Liver (tissue), 9 donors: ENCODE data around the gene HELZ2. TPM values are rescaled to one million over a fixed set of nuclear protein-coding genes. Genes with fewer than 3 reads are reported as not detected.

Source experiments
- DNase-seq: peaks from one replicate; pipeline ENCODE4 v3.0.0-alpha.2; 2017; ENCODE audit warnings: low spot score
- H3K27ac ChIP-seq, 2 donors: one replicate each; pipeline ENCODE4 v1.7.0; 2013; ENCODE audit warnings: inconsistent platforms in 2 of 2, low read length in 2 of 2, control low read depth in 1 of 2, low read depth in 1 of 2, mild to moderate bottlenecking in 1 of 2
- H3K27me3 ChIP-seq, 4 donors: one replicate each; pipeline versions ENCODE4 v1.6.1 to v1.7.0; 2013; ENCODE audit warnings: low read length in 3 of 4, inconsistent platforms in 1 of 4, mild to moderate bottlenecking in 1 of 4, moderate library complexity in 1 of 4; ENCODE audit not compliant: control insufficient read depth in 4 of 4, insufficient read depth in 4 of 4
- H3K36me3 ChIP-seq, 4 donors: one replicate each; pipeline versions ENCODE4 v1.6.1 to v1.7.0; 2013; ENCODE audit warnings: low read length in 3 of 4, mild to moderate bottlenecking in 3 of 4, low read depth in 1 of 4, moderate library complexity in 1 of 4; ENCODE audit not compliant: control insufficient read depth in 4 of 4, insufficient read depth in 3 of 4
- H3K4me1 ChIP-seq, 4 donors: one replicate each; pipeline versions ENCODE4 v1.6.1 to v1.7.0; 2013; ENCODE audit warnings: low read length in 3 of 4, mild to moderate bottlenecking in 3 of 4, moderate library complexity in 1 of 4; ENCODE audit not compliant: control insufficient read depth in 4 of 4, insufficient read depth in 4 of 4
- H3K4me3 ChIP-seq, 3 donors: one replicate each; pipeline versions ENCODE4 v1.6.1 to v1.7.0; 2013; ENCODE audit warnings: low read length in 3 of 3, control low read depth in 1 of 3, low read depth in 1 of 3, mild to moderate bottlenecking in 1 of 3
- H3K9ac ChIP-seq, 2 donors: one replicate each; pipeline ENCODE4 v1.7.0; 2013; ENCODE audit warnings: low read length in 2 of 2, mild to moderate bottlenecking in 2 of 2, moderate library complexity in 2 of 2, control low read depth in 1 of 2, low read depth in 1 of 2
- H3K9me3 ChIP-seq, 4 donors: one replicate each; pipeline versions ENCODE4 v1.6.1 to v1.7.0; 2013; ENCODE audit warnings: low read length in 3 of 4; ENCODE audit not compliant: control insufficient read depth in 4 of 4
- EGR1 ChIP-seq, 2 donors: IDR thresholded peaks; 2 replicates each; pipeline ENCODE4 v1.6.1; 2016 to 2018; ENCODE audit warnings: antibody characterized with exemption in 2 of 2, low read depth in 2 of 2
- FOXA1 ChIP-seq: IDR thresholded peaks from 2 replicates; pipeline ENCODE4 v1.6.1; 2016; ENCODE audit warnings: antibody characterized with exemption
- FOXA2 ChIP-seq: IDR thresholded peaks from 2 replicates; pipeline ENCODE4 v1.6.1; 2016; ENCODE audit warnings: antibody characterized with exemption
- GABPA ChIP-seq, 2 donors: IDR thresholded peaks in 1 of 2; conservative IDR thresholded peaks in 1 of 2; 2 replicates each; pipeline ENCODE4 v1.6.1; 2016; ENCODE audit warnings: antibody characterized with exemption in 2 of 2, mild to moderate bottlenecking in 1 of 2, moderate library complexity in 1 of 2
- HNF4A ChIP-seq, 2 donors: conservative IDR thresholded peaks; 2 replicates each; pipeline ENCODE4 v1.6.1; 2016; ENCODE audit warnings: antibody characterized with exemption in 2 of 2, mild to moderate bottlenecking in 2 of 2
- HNF4G ChIP-seq: IDR thresholded peaks from 2 replicates; pipeline ENCODE4 v1.6.1; 2016; ENCODE audit warnings: antibody characterized with exemption
- JUND ChIP-seq, 2 donors: IDR thresholded peaks; 2 replicates each; pipeline ENCODE4 v1.6.1; 2016; ENCODE audit warnings: antibody characterized with exemption in 2 of 2
- NR2F2 ChIP-seq: IDR thresholded peaks from 2 replicates; pipeline ENCODE4 v1.6.1; 2016; ENCODE audit warnings: antibody characterized with exemption
- RAD21 ChIP-seq, 2 donors: IDR thresholded peaks; 2 replicates each; pipeline ENCODE4 v1.6.1; 2016; ENCODE audit warnings: antibody characterized with exemption in 2 of 2, mild to moderate bottlenecking in 2 of 2
- RXRA ChIP-seq, 2 donors: IDR thresholded peaks; 2 replicates each; pipeline ENCODE4 v1.6.1; 2017 to 2018; ENCODE audit warnings: antibody characterized with exemption in 2 of 2, mild to moderate bottlenecking in 1 of 2
- SP1 ChIP-seq: IDR thresholded peaks from 2 replicates; pipeline ENCODE4 v1.6.1; 2018; ENCODE audit warnings: antibody characterized with exemption, mild to moderate bottlenecking
- TAF1 ChIP-seq: conservative IDR thresholded peaks from 2 replicates; pipeline ENCODE4 v1.6.1; 2016; ENCODE audit warnings: antibody characterized with exemption, mild to moderate bottlenecking
- YY1 ChIP-seq: IDR thresholded peaks from 2 replicates; pipeline ENCODE4 v1.6.1; 2016; ENCODE audit warnings: antibody characterized with exemption, mild to moderate bottlenecking
- WGBS: extraction: QIAGEN DNeasy Blood & Tissue Kit; methylation state at CpG from one replicate; pipeline ENCODE4 v1.1.7; 2013; 5-methylcytosine and 5-hydroxymethylcytosine counted together
- polyA plus RNA-seq, 2 donors: library from polyadenylated mRNA; stranded (reverse) in 1 of 2; unstranded in 1 of 2; fragments of 200-250 nt in 1 of 2; fragments of >200 nt in 1 of 2; fragmentation: Nextera tagmentation in 1 of 2; extraction: Ambion mirVana in 1 of 2; gene quantifications; one replicate each; pipeline versions ENCODE4 v1.2.1 to v1.2.3, GENCODE V29; 2013 to 2015
- total RNA-seq, 2 donors: library from RNA; depleted of rRNA; stranded (reverse); fragments of >200 nt; gene quantifications; one replicate each; pipeline ENCODE4 v1.2.3, GENCODE V29; 2014
- TF ChIP-seq, protein P1 (sequence below): IDR thresholded peaks from 2 replicates; pipeline ENCODE4 v1.6.1; 2016; ENCODE audit warnings: antibody characterized with exemption
- TF ChIP-seq, protein P2 (sequence below): IDR thresholded peaks from 2 replicates; pipeline ENCODE4 v1.6.1; 2016; ENCODE audit warnings: antibody characterized with exemption, mild to moderate bottlenecking
- TF ChIP-seq, protein P3 (sequence below): IDR thresholded peaks from 2 replicates; pipeline ENCODE4 v1.6.1; 2016; ENCODE audit warnings: antibody characterized with exemption
- TF ChIP-seq, protein P4 (sequence below): IDR thresholded peaks from 2 replicates; pipeline ENCODE4 v1.6.1; 2016; ENCODE audit warnings: antibody characterized with exemption
- TF ChIP-seq, protein P5 (sequence below): fragments of 150-350 bp; IDR thresholded peaks from 2 replicates; pipeline ENCODE4 v1.5.1; 2017; ENCODE audit warnings: improper control_type of control experiment, low read depth, low read length; ENCODE audit not compliant: missing input control
- donor health status: healthy.
- donor health status: healthy.
- donor health status: healthy.
- donor health status: healthy.
- donor health status: healthy.

HELZ2 gene
- total and polyA plus RNA-seq, 4 donors: 3.7 to 26.6 (median 15.5) TPM

DNA sequence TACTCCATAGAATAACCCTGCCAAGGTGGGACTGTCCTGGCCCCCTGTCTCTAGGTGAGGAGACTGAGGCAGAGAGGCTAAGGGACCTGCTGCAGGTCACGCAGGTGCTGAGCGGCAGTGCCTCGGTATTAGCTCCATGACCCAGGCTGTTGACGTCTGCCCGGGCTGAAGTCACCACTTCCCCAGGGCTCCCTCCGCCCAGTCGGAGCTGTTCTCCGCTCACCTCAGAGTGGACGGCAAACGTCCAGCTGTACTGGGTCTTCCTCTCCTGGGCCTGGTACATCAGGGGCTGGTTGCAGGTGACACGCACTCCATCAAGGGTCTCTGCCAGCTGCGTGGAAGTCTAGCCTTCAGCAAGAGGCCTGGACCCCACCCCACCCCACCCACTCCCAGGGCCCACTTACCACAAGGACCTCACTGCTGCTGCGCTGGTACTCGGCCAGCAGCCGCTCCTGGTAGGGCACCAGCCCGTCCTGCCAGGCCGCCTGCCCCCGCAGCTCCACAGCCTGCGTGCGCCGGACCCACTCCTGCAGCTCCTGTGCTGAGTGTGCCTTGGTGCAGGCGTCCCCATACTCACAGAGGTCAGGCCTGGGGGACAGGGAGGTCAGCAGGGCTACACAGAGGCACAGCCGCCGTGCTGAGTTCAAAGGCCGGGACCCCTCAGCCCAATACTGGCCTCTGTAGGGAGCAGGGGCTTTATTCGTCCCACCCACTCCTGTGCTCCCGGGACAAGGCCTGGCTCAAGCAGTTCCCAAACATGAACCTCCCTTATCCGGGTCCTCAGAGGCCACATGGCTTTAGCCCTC is 3.6 kb downstream of the HELZ2 start:
- Histone ChIP-seq H3K36me3 (peaks cover 0 to 14% (median 8%) of the 10 kb centered on the region in 4 donors), H3K9ac (no peak overlapping the region), H3K27ac (no peak overlapping the region), H3K9me3 (no peaks in the 10 kb centered on the region), H3K4me1 (peaks cover 3 to 24% (median 15%) of the 10 kb centered on the region in 4 donors), H3K4me3 (no peak overlapping the region), H3K27me3 (no peaks in the 10 kb centered on the region)
- 95% methylated on average over 28 of the region's 28 CpGs for WGBS
- no peak for DNase-seq
- TF ChIP-seq YY1 (no peak), FOXA1 (no peak), SP1 (no peak), JUND (IDR thresholded peaks at IDR 0.05) (no peak), GABPA (IDR thresholded peaks at IDR 0.05 in 1 of 2, conservative IDR thresholded peaks at IDR 0.05 in 1 of 2) (no peak), FOXA2 (no peak), EGR1 (IDR thresholded peaks at IDR 0.05; ENCODE audit: low read depth in 2 of 2) (no peak), TAF1 (no peak), HNF4A (conservative IDR thresholded peaks at IDR 0.05) (no peak)
- TF ChIP-seq, protein P1, sequence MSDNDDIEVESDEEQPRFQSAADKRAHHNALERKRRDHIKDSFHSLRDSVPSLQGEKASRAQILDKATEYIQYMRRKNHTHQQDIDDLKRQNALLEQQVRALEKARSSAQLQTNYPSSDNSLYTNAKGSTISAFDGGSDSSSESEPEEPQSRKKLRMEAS: no peak
- TF ChIP-seq, protein P2, sequence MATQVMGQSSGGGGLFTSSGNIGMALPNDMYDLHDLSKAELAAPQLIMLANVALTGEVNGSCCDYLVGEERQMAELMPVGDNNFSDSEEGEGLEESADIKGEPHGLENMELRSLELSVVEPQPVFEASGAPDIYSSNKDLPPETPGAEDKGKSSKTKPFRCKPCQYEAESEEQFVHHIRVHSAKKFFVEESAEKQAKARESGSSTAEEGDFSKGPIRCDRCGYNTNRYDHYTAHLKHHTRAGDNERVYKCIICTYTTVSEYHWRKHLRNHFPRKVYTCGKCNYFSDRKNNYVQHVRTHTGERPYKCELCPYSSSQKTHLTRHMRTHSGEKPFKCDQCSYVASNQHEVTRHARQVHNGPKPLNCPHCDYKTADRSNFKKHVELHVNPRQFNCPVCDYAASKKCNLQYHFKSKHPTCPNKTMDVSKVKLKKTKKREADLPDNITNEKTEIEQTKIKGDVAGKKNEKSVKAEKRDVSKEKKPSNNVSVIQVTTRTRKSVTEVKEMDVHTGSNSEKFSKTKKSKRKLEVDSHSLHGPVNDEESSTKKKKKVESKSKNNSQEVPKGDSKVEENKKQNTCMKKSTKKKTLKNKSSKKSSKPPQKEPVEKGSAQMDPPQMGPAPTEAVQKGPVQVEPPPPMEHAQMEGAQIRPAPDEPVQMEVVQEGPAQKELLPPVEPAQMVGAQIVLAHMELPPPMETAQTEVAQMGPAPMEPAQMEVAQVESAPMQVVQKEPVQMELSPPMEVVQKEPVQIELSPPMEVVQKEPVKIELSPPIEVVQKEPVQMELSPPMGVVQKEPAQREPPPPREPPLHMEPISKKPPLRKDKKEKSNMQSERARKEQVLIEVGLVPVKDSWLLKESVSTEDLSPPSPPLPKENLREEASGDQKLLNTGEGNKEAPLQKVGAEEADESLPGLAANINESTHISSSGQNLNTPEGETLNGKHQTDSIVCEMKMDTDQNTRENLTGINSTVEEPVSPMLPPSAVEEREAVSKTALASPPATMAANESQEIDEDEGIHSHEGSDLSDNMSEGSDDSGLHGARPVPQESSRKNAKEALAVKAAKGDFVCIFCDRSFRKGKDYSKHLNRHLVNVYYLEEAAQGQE: no peak
- TF ChIP-seq, protein P3, sequence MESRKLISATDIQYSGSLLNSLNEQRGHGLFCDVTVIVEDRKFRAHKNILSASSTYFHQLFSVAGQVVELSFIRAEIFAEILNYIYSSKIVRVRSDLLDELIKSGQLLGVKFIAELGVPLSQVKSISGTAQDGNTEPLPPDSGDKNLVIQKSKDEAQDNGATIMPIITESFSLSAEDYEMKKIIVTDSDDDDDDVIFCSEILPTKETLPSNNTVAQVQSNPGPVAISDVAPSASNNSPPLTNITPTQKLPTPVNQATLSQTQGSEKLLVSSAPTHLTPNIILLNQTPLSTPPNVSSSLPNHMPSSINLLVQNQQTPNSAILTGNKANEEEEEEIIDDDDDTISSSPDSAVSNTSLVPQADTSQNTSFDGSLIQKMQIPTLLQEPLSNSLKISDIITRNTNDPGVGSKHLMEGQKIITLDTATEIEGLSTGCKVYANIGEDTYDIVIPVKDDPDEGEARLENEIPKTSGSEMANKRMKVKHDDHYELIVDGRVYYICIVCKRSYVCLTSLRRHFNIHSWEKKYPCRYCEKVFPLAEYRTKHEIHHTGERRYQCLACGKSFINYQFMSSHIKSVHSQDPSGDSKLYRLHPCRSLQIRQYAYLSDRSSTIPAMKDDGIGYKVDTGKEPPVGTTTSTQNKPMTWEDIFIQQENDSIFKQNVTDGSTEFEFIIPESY: no peak

DNA sequence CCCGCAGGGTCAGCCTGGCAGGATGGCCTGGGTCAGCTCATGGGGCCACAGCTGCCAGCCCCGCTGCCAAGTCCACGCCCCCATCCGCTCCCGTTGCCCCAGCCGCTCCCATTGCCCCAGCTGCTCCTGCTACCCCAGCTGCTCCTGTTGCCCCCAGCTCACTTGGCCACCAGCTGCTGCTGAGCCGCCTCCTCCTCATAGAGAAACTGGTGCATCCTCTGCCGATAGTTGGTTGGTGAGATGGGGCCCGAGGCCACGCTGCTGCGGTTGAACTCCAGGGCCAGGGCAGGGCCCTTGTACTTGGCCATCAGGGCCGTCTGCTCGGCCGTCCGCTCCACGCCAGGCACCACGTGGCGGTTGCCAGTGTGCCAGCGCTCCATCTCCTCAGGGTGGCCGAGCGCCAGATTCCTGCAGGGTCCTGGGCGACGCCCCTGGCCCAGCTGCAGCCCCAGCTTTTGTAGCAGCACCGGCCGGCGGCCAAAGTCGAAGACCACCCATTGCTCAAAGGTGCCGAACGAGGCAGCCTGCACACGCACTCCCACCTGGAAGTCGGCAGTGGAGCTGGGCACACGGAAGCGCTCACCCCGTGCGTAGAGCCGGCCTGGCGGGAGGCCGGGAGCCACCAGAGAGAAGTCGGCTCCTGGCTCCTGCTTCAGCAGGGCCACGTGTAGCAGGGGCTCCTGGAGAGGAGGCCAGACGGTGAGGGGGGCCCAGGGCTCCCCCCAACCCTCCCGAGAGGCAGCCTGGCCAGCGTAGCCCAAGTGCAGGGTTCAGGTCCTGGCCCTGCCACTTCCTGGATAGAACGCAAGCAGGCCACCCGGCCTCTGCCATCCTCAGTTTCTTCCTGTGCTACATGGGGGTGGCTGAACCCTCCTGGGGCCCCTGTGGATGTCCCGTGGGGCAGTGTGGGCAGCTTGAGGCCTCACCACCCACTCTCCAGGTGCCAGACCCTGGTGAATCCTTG is 4.8 kb downstream of the HELZ2 start:
- H3K36me3 ChIP-seq: peaks cover 0 to 20% (median 15%) of the 10 kb centered on the region in 4 donors
- H3K9me3 ChIP-seq: no peaks in the 10 kb centered on the region
- peaks cover 3 to 21% (median 10%) of the 10 kb centered on the region in 4 donors for H3K4me1 ChIP-seq
- H3K27me3 ChIP-seq: no peaks in the 10 kb centered on the region
- no peak for DNase-seq
- 93% methylated on average over 46 of the region's 46 CpGs for WGBS
- H3K4me3 ChIP-seq: no peak overlapping the region
- H3K9ac ChIP-seq: no peak overlapping the region
- no peak overlapping the region for H3K27ac ChIP-seq
- no peak for TF ChIP-seq EGR1 (IDR thresholded peaks at IDR 0.05; ENCODE audit: low read depth in 2 of 2)
- TF ChIP-seq, protein P3: no peak
- TF ChIP-seq GABPA (IDR thresholded peaks at IDR 0.05 in 1 of 2, conservative IDR thresholded peaks at IDR 0.05 in 1 of 2): no peak
- no peak for TF ChIP-seq FOXA2
- TF ChIP-seq, protein P1: no peak
- TF ChIP-seq, protein P4, sequence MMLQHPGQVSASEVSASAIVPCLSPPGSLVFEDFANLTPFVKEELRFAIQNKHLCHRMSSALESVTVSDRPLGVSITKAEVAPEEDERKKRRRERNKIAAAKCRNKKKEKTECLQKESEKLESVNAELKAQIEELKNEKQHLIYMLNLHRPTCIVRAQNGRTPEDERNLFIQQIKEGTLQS: no peak
- no peak for TF ChIP-seq RXRA (IDR thresholded peaks at IDR 0.05)
- TF ChIP-seq RAD21 (IDR thresholded peaks at IDR 0.05): no peak
- TF ChIP-seq, protein P5, sequence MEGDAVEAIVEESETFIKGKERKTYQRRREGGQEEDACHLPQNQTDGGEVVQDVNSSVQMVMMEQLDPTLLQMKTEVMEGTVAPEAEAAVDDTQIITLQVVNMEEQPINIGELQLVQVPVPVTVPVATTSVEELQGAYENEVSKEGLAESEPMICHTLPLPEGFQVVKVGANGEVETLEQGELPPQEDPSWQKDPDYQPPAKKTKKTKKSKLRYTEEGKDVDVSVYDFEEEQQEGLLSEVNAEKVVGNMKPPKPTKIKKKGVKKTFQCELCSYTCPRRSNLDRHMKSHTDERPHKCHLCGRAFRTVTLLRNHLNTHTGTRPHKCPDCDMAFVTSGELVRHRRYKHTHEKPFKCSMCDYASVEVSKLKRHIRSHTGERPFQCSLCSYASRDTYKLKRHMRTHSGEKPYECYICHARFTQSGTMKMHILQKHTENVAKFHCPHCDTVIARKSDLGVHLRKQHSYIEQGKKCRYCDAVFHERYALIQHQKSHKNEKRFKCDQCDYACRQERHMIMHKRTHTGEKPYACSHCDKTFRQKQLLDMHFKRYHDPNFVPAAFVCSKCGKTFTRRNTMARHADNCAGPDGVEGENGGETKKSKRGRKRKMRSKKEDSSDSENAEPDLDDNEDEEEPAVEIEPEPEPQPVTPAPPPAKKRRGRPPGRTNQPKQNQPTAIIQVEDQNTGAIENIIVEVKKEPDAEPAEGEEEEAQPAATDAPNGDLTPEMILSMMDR: no peak
- TF ChIP-seq JUND (IDR thresholded peaks at IDR 0.05): no peak
- no peak for TF ChIP-seq NR2F2
- no peak for TF ChIP-seq HNF4G
- TF ChIP-seq SP1: no peak
